ENCODE measurements around the gene ERVW-1. TPM values are rescaled to one million over a fixed set of nuclear protein-coding genes. Genes with fewer than 3 reads are reported as not detected.

Gene ERVW-1
- total and polyA plus RNA-seq, 2 of the 13 experiments (the other 11 are each of a cell fraction or from before 2014, with no cell fraction given), result not detected

GRCh38 chr7:92447345-92448204 lies 30.2 kb downstream of the ERVW-1 start, which contains the start of gene GATAD1 (continued):
- TF ChIP-seq ZNF710 (CRISPR knock-in tag; IDR thresholded peaks at IDR 0.05; ENCODE audit: borderline replicate concordance) (peak; percentile 39; the same call in 1 of the 2 replicates), ZFP37 (CRISPR knock-in tag; IDR thresholded peaks at IDR 0.05; ENCODE audit: borderline replicate concordance) (no peak), ZGPAT (CRISPR knock-in tag; IDR thresholded peaks at IDR 0.05) (peak; percentile 85), ZHX1 (CRISPR knock-in tag; IDR thresholded peaks at IDR 0.05; ENCODE audit: low read depth) (0 out of 2 replicates have a peak, but pooled peaks have one; percentile 28), ZNF782 (CRISPR knock-in tag; IDR thresholded peaks at IDR 0.05; ENCODE audit: borderline replicate concordance) (no peak; the same call in 1 of the 2 replicates), REXO4 (CRISPR knock-in tag; IDR thresholded peaks at IDR 0.05; ENCODE audit: borderline replicate concordance) (no peak), SRF (IDR thresholded peaks at IDR 0.05; ENCODE audit: low read depth, low read length) (no peak), ZNF678 (CRISPR knock-in tag; IDR thresholded peaks at IDR 0.05) (no peak), GLI4 (CRISPR knock-in tag; IDR thresholded peaks at IDR 0.05; ENCODE audit: borderline replicate concordance) (no peak; the same call in 1 of the 2 replicates), ZFX (CRISPR knock-in tag; IDR thresholded peaks at IDR 0.05; ENCODE audit: low read depth) (peak; percentile 95), NCOR1 (IDR thresholded peaks at IDR 0.05; ENCODE audit: borderline replicate concordance, low read length) (no peak), ZNF407 (CRISPR knock-in tag; IDR thresholded peaks at IDR 0.05; ENCODE audit: not compliant biosample characterization) (no peak)
